ENCODE data around the gene PMPCA.

DNA sequence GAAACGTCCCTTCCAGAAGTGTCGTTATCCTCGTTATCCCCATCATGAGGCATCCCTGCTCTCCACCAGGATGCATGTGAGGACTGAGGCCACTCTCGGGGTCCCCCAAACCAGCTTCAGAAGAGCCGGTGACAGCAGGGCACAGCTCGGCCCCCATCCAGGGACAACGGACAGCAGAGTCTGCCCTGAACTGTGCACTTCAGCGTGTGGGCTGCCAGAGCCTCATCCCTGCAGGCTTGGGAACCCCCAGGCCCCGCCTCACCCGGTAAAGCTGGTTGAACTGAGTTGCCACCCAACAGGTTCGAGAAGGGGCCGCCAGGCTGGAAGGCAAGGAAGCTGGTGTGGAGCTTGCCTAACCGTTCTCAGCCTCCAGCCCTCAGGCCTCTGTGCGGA lies 36.3 kb upstream of the PMPCA start:
- no peak for TF ChIP-seq POLR2A (IDR thresholded peaks at IDR 0.05)
- TF ChIP-seq, protein P1, sequence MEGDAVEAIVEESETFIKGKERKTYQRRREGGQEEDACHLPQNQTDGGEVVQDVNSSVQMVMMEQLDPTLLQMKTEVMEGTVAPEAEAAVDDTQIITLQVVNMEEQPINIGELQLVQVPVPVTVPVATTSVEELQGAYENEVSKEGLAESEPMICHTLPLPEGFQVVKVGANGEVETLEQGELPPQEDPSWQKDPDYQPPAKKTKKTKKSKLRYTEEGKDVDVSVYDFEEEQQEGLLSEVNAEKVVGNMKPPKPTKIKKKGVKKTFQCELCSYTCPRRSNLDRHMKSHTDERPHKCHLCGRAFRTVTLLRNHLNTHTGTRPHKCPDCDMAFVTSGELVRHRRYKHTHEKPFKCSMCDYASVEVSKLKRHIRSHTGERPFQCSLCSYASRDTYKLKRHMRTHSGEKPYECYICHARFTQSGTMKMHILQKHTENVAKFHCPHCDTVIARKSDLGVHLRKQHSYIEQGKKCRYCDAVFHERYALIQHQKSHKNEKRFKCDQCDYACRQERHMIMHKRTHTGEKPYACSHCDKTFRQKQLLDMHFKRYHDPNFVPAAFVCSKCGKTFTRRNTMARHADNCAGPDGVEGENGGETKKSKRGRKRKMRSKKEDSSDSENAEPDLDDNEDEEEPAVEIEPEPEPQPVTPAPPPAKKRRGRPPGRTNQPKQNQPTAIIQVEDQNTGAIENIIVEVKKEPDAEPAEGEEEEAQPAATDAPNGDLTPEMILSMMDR (IDR thresholded peaks at IDR 0.05): no peak

Data from testis (tissue), 2 donors.